Heart left ventricle (tissue), 13 donors: ENCODE results near the gene PLEKHA1.

Experiments used
- POLR2A ChIP-seq, 2 donors: fragments of 450-650 bp; IDR thresholded peaks; one replicate each; pipeline ENCODE4 v1.6.1; 2017; ENCODE audit warnings: antibody characterized with exemption in 2 of 2, mild to moderate bottlenecking in 2 of 2, moderate library complexity in 2 of 2
- TF ChIP-seq, protein P1 (sequence below), 12 donors: fragments of 200-600 bp; sonication (generic) in 4 of 12; IDR thresholded peaks; one replicate each; pipeline versions ENCODE4 v1.5.0 to v1.8.0; 2018 to 2022; ENCODE audit warnings: antibody characterized with exemption in 12 of 12, mild to moderate bottlenecking in 5 of 12
- donor health status: ischemic (EF 13 %, LVEDD 7.1; RV severe dilation, severe dysfunction).
- donor health status: DM: no; HTN: yes; CAD: no.
- donor health status: DM: no; HTN: no; CAD: no.
- donor health status: ischemic (EF 25% LVEDD 6.9; RV normal size, moderate dysfunction).
- donor health status: ischemic (EF 25% LVEDD 5.7; RV mildly dilated, moderate dysfunction).
- donor health status: ischemic (EF 35%, LVEDD 5.7; RV mildly dilated, moderate dysfunction).
- donor health status: nonischemic (EF 11% LVEDD 7.7; RV severe dilation, severe dysfunction).
- donor health status: DM: yes; HTN: yes; CAD: no.
- donor health status: PGD.
- donor health status: ischemic (EF 29% LVEDD 5.4; RV normal size, mild dysfunction).
- donor health status: nonischemic (EF 23%, LVEDD 6.1; RV moderate dilation, normal function).

DNA sequence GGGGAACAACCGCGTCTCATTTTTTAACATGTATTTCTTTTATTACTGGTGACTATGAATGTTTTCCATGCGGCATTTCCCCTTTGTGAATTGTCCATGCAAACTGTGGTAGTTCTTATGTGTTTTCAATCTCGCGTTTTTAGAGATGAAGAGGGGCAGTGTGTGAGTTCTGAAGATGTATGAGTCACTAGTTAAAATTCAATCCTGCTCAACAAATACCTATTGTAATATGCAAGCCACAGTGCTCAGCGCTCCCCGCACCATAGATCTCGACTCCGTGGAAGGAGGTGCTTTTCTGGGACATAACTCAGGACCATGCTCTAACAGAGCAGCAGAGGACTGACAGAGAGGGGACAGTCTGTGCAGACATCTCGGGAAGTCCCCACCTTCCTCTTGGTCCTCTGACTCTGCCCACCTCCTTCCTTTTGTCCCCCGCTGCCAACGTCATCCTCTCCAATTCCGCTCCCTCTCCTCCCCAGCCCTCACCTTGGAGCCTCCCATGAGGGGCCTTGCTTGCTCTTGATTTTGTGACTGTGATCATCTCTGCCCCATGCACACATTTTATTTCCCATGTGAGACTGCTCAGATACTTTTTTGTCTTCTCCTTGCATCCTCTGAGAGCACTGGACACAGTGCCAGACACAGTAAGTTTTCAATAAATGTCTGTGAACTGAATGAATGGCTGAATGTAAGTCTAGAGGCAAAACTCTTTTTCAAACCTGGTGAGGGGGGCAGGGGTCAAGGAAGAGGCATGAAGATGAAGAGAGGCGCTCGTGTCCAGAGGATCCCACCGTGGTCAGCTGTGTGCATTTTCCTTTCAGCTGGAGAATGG lies 42.7 kb upstream of the PLEKHA1 start:
- TF ChIP-seq, protein P1, sequence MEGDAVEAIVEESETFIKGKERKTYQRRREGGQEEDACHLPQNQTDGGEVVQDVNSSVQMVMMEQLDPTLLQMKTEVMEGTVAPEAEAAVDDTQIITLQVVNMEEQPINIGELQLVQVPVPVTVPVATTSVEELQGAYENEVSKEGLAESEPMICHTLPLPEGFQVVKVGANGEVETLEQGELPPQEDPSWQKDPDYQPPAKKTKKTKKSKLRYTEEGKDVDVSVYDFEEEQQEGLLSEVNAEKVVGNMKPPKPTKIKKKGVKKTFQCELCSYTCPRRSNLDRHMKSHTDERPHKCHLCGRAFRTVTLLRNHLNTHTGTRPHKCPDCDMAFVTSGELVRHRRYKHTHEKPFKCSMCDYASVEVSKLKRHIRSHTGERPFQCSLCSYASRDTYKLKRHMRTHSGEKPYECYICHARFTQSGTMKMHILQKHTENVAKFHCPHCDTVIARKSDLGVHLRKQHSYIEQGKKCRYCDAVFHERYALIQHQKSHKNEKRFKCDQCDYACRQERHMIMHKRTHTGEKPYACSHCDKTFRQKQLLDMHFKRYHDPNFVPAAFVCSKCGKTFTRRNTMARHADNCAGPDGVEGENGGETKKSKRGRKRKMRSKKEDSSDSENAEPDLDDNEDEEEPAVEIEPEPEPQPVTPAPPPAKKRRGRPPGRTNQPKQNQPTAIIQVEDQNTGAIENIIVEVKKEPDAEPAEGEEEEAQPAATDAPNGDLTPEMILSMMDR (IDR thresholded peaks at IDR 0.05) = no peak
- TF ChIP-seq POLR2A (IDR thresholded peaks at IDR 0.05) = no peak
